Frontal cortex (tissue), 4 donors: Measurements from ENCODE around the gene FAM81A. TPM values are rescaled to one million over a fixed set of nuclear protein-coding genes. Genes with fewer than 3 reads are reported as not detected.

Experiments used
- DNase-seq, 2 donors: peaks; one replicate each; pipeline ENCODE4 v3.0.0; 2012; ENCODE audit warnings: low spot score in 2 of 2
- FAIRE-seq: peaks from 2 replicates; lab custom pipeline; 2012; peaks lifted over from hg19 to GRCh38; lab: Jason Lieb, UNC
- small RNA-seq: library from RNA; depleted of rRNA; stranded (forward); fragments of <200 nt; gene quantifications from one replicate; pipeline ENCODE3, GENCODE V24; 2014
- total RNA-seq: library from RNA; depleted of rRNA; stranded (reverse); fragments of >200 nt; gene quantifications from one replicate; pipeline ENCODE4 v1.2.3, GENCODE V29; 2014
- donor health status: control.
- donor health status: control.
- donor health status: control.

The FAM81A gene
- total RNA-seq, 1 donor from 2014 or later = 42.8 TPM

DNA sequence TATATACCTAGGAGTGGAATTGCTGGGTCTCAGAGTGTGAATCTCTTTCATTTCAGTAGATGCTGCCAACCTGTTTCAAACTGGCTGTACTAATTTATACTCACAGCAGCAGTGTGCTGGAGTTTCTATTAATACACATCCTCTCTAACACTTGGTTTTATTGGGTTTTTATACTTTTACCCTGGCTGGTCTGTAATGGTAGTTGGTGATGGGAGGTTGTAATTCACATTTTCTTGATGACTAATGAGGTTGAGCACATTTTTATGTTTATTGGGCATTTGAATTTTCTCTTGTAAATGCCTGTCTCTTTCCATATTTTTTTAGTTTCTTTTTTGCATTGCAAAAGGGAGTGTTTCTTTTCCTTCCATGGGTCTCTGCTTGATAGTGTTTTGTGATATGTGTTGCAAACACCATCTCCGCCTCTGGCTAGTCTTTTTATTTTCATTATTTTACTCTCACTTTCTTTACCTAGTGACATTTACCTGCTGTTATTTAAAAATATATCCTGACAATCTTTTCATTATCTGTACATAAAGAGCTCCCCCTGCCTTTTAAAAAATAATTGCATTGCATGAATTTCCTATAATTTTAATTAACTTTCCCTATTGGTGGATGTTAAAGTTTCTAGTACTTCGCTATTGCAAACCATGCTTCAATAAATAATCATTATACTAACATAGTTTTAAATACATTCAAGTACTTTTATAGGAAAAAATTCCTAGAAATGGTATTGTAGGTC lies 124.6 kb downstream of the FAM81A start:
- no peak for FAIRE-seq
- DNase-seq = no peak

DNA sequence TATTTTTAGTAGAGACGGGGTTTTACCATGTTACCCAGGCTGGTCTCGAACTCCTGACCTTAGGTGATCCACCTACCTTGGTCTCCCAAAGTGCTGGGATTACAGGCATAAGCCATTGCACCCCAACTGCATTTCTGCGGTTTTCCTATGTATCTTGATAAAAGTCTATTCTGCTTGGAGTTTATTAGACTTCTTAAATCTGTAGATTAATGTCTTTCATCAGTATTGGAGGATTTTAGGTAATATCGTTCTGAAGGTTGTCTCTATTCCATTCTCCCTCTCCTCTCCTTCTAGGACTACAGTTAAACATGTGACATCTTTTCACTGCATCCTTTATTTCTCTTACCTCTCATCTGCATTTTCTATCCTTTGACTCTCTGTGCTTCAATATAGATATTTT lies 127.3 kb downstream of the FAM81A start:
- DNase-seq = no peak
- FAIRE-seq = no peak

DNA sequence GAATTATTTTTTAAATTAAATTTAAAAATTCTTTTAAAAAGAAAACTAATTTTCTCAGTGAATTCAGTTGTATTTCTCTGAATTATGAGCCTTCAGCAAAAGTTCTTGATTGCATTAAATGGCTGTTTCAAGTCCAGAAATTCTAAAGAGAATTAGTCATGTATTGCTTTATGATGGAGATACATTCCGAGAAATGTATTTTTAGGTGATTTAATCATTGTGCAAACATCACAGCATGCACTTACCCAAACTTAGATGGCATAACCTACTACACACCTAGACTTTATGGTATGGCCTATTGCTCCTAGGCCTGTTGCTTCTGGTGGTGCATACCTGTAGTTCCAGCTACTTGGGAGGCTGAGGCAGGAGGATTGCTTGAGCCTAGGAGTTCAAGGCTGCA lies 129.3 kb downstream of the FAM81A start:
- DNase-seq (no peak), FAIRE-seq (no peak)

DNA sequence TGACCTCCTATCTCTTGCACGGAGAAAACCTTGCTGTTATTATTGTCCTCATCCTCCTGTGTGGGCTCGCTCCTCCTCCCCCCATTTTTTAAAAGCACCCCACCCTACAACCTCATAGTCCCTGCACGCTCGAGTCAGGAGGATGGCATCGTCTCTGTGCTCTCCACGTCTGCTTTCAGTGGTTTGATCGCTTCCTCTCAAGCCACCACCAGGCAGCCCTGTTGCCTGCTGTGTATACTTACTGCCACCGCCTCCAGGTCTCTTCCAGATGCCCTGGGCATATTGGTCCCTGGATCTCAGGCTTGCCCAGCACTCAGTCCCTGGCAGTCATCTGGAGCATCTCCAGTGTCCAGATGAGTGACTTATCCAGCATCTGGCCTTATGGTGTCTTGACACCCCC lies 131.5 kb downstream of the FAM81A start:
- FAIRE-seq = no peak
- no peak for DNase-seq

DNA sequence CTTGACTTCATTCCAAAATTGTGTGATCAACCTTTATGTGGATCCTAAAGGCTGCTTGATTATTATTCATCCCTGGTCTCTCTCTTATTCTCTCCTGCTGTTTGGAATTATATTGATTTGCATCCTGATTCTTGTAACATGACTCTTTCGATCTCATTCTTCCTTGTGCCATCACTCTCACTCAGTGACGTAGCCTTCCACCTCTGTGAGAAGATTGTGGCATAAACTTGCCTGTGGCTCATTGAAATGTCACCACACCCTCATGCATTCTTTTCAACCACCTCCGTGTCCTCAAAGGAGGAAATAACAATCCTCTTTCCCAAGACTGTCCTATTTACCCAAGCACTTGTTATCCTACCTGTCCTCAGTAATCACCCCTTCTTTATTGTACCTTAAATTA lies 132.3 kb downstream of the FAM81A start:
- DNase-seq (no peak), FAIRE-seq (no peak)

DNA sequence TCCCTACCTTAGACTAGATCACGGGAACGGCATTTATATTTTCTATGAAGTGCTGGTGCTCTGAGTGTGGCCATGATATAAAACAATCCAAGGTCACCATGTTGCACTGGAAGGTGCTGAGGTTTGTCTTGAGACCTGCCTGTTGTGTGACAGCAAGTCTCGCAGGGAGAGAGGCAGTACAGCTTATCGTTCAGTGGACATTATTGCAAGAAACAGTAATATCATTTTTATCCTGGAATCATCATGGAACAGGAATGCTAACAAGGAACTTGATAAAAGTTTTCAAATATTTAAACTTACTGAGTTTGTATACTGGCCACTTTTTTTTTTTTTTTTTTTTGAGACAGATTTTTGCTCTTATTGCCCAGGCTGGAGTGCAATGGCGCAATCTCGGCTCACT lies 133.6 kb downstream of the FAM81A start:
- DNase-seq (no peak), FAIRE-seq (no peak)

Small RNA genes lying within 50 kb of the gene (small RNA-seq; reads per million reads assigned to genes)
- gene RF00019 = not detected

Other genes with a start within 250 kb of the FAM81A start
- not detected for gene LDHAL6B, start 231.3 kb upstream of the FAM81A start, total RNA-seq
- 11.8 TPM for gene MYO1E, start 65.3 kb upstream of the FAM81A start, total RNA-seq
- gene GCNT3, start 173.6 kb downstream of the FAM81A start, total RNA-seq = 0.41 TPM
- gene GTF2A2, start 219.3 kb downstream of the FAM81A start, total RNA-seq = 28.1 TPM